Activated CD4-positive, alpha-beta T cell treated with anti-CD3 and anti-CD28 coated beads for 1 hour (primary cell): ENCODE results near the gene UBL7.
"Not testable (repeated sequence)": the region's sequence is repeated elsewhere in the genome, so short reads cannot be mapped to it uniquely, and the experiment has no call there.

Source experiments
- DNase-seq: peaks from one replicate; pipeline ENCODE4 v3.0.0-alpha.2; 2020

UBL7 gene

DNA sequence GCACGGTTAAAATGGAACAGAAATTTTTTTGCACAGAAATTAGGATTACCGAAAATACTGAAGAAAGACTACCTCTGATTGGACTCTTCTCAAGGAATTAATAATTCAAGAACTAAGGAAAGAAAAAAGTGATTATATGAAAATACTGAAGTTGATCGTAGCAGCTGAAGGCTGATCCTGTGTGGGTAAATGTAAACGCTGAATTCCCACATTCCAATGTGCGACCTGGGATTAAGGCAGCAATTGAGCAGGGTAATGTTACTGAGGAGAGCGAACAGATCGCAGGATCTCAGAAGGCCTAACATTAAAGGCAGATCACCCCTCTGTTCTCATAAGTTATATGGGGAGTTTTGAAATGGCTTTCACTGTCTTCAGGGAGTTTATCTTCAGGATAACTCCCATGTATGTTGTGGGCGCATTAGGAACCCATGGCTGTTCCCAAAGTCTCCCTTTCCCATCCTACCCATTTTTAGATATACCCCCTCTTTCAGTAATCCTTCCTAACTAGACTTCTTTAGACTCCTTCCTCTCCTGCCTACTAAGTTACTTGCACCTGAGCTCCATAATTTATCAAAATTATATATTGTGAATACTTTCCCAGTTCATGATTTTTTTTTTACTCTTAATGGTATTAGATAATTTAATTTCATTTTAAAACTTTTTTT is 1.0 kb upstream of the UBL7 start:
- DNase-seq = no peak

- DNase-seq = no peak
Measured at GRCh38 chr15:74460298-74460697, 662 bp downstream of the UBL7 start.

DNA sequence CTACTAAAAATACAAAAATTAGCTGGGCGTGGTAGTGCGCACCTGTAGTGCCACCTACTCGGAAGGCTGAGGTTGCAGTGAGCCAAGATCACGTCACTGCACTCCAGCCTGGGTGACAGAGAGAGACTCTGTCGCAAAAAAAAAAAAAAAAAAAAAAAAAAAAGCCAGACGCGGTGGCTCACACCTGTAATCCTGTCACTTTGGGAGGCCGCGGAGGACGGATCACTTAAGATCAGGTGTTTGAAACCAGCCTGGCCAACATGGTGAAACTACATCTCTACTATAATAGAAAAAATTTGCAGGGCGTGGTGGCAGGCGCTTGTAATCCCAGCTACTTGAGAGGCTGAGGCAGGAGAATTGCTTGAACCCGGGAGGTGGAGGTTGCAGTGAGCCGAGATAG is 1.2 kb downstream of the UBL7 start:
- DNase-seq = not testable (repeated sequence)

GRCh38 chr15:74458473-74458872 is 2.5 kb downstream of the UBL7 start:
- no peak for DNase-seq

GRCh38 chr15:74457036-74457435 is 3.9 kb downstream of the UBL7 start:
- not testable (repeated sequence) for DNase-seq

GRCh38 chr15:74454764-74455500 is 6.0 kb downstream of the UBL7 start:
- DNase-seq = no peak

GRCh38 chr15:74453925-74454763 is 6.8 kb downstream of the UBL7 start:
- DNase-seq = no peak

GRCh38 chr15:74451861-74452835 is 8.8 kb downstream of the UBL7 start:
- no peak for DNase-seq

GRCh38 chr15:74451322-74451721 is 9.6 kb downstream of the UBL7 start:
- no peak for DNase-seq

DNA sequence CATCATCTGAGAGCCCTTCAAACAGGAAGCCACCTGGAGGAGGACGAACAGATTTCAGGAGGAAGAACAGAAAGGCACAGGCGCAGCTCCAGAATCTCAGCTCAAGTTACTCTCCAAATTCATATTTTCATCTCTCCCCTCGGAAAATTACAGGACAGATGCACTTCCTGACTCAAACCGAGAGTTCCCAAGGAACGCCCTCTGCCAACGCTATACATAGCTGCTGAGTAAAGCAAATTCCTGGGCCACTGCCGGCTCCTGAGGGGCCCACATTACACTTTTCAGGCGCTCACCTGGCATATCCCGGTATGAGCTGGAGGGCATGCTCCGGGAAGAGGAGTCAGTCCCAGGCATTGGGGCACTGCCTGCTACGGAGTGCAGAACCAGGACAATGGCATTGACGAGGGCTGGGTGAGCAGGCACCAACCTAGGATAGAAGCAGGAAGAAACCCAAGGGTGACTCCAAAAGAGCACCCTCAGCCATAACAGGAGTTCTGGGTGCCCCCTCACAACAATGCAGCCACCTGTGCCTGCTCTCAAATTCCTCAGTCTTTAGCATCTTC is 11.2 kb downstream of the UBL7 start:
- no peak for DNase-seq

GRCh38 chr15:74449095-74449494 is 11.9 kb downstream of the UBL7 start:
- DNase-seq = no peak

GRCh38 chr15:74445816-74446763 is 14.9 kb downstream of the UBL7 start:
- DNase-seq = no peak

DNA sequence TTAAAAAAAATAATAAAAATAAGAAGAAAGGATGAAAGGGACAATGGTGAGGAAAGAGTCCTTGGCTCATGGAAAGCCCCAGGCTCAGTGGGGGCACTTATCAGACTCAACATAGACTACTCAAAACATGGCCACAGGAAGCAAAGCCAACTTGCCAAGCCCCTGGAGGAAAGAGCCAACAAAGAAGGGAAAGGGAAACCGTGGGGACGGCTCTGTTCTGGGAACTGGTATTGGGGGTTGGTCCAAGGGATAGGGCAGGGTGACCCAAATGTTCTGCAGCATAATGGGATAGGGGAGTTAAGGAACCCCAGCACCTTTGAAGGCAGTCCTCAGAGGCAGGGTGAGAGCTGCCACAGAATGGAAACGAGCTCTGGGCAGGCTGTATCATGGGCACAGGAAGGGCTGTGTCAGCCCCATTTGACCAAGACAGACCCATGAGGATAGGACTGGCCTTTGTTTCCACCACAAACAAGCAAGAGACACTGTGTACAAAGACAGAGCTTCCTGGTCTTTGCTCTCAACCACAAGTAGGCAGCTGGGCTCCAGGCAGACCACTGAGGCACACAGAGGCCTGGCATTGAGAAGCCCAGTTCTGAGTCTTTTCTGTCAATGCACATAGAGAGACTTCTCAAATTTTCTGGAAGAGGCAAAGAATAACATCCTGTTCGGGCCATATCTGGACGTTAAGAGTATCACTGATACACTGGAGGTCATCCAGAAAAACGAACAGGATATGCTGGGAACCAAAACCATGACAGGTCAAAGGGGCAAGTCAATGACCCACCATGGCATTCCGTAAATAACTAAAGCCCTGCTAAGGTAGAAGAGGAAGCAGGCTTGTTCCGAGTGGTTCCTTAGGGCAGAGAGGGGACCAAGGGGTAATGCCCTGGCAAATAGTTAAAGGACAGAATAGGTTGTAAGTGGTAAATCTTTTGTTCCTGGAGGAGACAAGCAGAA is 16.6 kb downstream of the UBL7 start:
- no peak for DNase-seq

GRCh38 chr15:74443100-74443909 is 17.7 kb downstream of the UBL7 start:
- DNase-seq = no peak

DNA sequence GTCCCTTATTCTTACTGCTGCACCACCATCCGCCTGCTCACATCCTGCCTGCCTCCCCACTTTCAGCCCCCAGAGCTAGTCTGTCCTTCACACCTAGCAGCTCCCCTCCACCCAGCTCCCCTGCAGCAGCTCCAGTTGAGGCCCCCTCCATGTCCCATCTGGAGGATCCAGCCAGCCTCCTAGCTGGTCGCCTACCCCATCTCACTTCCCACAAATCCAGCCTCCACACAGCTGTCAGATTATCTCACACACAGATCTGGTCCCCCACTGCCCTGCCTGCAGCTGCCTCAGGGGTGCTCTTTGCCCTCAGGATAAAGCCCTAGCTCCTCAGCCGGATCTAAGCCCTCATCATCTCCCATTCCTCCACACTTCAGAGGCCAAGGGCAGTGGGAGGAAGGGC is 18.4 kb downstream of the UBL7 start:
- no peak for DNase-seq

DNA sequence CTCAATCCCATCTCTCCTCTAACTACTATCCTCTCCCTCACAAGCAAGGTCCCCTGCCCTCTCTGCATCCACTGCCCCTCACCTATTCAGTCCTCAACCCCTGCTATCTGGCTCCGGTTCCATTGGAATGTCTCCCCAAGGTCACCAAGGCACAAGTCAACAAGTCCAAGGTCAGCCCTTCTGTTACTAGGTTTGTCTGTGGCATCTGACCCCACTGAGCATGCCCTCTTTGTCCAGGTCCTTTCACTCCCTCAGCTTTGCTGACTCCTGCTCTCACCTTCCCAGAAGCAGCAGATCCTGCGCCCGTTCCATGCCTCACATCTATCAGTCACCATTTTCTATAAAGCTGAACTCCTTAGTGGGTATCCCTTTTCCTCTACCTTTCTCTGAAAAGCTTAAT is 18.9 kb downstream of the UBL7 start:
- DNase-seq = no peak

- no peak for DNase-seq
Measured at GRCh38 chr15:74441248-74441941, 19.6 kb downstream of the UBL7 start.

DNA sequence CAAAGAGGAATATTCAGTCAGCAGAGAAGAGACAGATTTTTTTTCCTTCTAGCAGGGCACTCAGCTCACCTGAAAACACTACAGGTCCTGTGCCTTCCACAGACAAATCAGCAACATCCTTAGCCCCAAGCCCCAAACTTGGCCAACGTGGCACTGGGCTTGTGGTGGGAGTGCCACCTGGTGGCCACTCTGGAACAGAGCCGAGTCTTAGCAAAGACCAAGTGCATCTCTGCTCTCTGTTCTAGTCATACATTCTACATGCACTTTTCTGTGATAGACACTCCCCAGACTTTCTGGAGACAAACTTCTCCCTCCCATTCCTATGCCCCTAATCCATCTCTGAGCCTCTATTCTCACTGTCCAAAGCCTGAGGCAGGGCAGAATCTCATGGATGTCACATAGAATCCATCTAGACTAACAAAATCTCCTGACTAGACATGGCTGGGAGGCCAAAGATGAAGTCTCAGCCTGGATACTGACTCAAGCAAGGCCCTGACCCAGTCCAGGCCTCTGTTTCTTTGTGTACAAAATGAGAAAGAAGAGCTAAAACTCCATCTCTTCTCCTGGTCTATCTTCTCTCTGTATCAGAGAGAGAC is 22.1 kb downstream of the UBL7 start:
- DNase-seq = peak; percentile 67
